ENCODE results near the gene PPARG. TPM values are rescaled to one million over a fixed set of nuclear protein-coding genes. Genes with fewer than 3 reads are reported as not detected.
"Not testable (repeated sequence)": the region's sequence is repeated elsewhere in the genome, so short reads cannot be mapped to it uniquely, and the experiment has no call there.

The PPARG gene
- total RNA-seq, 1 donor from 2014 or later: 349 TPM

GRCh38 chr3:12278566-12278965 lies 10.3 kb upstream of the PPARG start:
- DNase-seq (ENCODE audit: low spot score): no peak

GRCh38 chr3:12279591-12280326 lies 9.1 kb upstream of the PPARG start:
- no peak for DNase-seq (ENCODE audit: low spot score)

DNA sequence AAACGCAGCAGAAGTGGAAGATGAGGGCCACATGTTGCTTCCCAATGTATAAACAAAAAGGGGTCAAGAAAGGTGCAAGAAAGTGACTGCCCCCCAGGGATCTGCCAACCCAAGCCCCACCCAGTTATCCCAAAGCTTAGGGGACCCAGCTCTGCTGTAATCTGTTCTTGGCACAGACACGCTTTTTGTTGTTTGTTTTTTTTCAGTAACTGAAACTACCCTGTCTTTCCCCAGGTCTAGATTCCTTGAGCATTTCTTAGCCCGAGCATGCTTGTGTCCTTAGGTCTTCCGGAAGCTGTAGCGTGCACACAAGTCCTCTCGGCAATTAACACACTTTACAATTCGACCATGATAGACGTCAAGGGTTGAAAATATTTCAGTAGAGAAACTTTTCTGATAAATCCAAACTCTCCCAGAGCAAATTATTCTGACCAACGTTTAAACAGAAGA lies 8.5 kb upstream of the PPARG start:
- no peak for DNase-seq (ENCODE audit: low spot score)

DNA sequence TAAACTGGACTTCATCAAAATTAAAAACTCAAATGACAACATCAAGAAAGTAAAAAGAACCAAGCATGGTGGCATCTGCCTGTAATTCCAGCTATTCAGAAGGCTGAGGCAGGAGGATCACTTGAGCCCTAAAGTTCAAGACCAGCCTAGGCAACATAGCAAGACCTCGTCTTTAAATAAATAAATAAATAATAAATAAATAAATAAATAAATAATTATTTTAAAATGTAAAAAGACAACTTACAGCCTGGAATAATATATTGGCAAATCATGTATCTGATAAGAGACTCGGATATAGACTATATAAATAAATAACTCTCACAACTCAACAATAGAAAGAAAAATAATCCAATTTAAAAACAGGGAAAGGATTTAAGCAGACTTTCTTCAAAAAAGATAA lies 4.3 kb upstream of the PPARG start:
- no peak for DNase-seq (ENCODE audit: low spot score)

DNA sequence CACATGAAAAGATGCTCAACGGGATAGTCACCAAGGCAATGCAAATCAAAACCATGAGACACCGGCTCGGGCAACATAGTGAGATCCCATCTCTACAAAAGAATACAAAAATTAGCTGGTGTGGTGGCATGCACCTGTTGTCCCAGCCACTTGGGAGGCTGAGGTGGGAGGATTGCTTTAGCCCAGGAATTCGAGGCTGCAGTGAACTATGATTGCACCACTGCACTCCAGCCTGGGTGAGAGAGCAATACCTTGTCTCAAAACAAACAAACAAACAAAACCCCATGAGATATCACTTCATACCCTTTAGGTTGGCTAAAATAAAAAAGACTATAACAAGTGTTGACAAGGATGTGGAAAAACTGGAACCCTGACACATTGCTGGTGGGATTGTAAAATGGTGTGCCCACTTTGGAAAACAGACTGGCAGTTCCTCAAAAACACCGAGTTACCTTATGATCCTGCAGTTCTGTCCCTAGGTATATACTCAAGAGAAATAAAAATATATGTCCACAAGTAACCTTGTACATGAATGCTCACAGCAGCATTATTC lies 3.8 kb upstream of the PPARG start:
- no peak for DNase-seq (ENCODE audit: low spot score)

DNA sequence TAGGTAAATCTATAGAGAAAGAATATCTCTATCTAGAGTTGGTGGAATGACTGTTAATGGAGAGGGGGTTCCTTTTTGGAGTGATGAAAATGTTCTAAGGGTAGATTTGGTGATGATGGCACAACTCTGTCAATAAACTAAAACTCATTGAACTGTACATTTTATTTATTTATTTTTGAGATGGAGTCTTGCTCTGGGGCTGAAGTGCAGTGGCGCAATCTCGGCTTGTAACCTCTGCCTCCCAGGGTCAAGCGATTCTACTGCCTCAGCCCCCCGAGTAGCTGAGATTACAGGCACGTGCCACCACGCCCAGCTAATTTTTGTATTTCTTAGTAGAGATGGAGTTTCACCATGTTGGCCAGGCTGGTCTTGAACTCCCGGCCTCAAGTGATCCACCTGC lies 3.1 kb upstream of the PPARG start:
- not testable (repeated sequence) for DNase-seq (ENCODE audit: low spot score)

DNA sequence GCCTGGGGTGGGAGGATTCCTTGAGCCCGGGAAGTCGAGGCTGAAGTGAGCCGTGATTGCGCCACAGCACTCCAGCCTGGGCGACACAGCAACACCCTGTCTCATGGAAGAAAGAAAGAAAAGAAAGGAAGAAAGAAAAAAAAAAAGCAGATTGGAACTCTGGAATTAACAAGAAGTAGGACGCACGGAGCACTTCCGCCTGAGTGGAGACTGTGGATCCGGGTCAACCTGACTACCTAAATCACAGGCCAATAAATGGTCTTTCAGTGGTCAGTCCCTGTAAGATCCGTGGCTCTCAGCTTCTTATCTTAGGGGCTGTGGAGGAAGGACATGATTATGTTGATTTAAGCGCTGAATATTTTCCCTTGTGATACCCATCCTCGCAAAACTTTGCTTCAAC lies 2.4 kb upstream of the PPARG start:
- no peak for DNase-seq (ENCODE audit: low spot score)

GRCh38 chr3:12286927-12287726 lies 1.7 kb upstream of the PPARG start:
- DNase-seq (ENCODE audit: low spot score): no peak

GRCh38 chr3:12287727-12288181 lies 1.1 kb upstream of the PPARG start:
- no peak for DNase-seq (ENCODE audit: low spot score)

- no peak for DNase-seq (ENCODE audit: low spot score)
These were observed 654 bp downstream of the PPARG start for GRCh38 chr3:12289524-12289923.

DNA sequence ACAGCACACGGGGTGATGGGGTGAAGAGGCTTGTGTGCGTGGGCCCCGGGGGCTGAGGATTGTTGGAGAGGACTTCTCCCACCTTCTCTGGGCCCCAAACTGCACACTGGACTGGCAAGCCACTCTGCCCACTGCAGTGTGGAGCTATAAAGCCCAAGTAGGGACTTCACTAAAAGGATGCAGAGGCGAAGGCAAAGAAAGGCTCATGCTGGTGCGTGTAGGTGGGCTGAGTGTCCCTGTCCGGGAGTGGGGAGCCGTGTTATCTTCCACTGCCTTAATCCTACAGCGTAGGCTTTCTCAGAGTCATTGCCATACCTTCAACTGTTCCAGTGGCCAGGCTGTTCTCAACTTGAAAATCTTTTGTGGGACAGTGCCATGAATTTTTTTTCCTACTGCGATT lies 3.9 kb downstream of the PPARG start:
- DNase-seq (ENCODE audit: low spot score): no peak

DNA sequence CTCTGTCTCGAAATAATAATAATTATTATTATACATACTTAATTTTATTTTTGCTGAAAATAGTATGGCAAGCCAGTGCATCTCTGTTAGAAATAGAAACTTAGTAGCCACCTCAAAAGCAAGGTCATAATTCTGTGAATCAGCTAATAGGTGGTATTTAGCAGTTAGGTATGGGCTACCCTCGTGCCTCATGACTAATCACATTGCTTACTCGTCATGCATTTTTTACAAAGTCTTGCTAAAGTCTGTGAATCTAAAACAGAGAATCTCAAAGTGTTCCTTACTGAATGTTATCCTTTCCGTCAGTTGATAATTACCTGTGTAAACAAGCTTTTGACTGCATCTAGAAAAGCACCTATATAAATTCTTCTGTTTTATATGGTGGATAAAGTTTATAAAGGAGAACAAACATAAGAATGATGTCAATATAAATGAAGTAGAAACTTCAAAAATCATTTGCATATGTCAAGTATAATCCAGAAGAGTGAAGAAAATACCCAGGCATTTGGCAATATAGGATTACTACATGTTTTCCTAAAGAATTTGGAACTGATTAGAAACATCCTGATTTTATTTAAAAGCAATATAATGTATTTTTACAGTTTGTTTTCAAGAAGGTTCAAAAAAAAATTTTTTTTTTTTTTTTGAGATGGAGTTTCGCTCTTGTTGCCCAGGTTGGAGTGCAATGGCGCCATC lies 6.2 kb downstream of the PPARG start:
- no peak for DNase-seq (ENCODE audit: low spot score)

- DNase-seq (ENCODE audit: low spot score): no peak
These were observed 7.6 kb downstream of the PPARG start for GRCh38 chr3:12296511-12296910.

DNA sequence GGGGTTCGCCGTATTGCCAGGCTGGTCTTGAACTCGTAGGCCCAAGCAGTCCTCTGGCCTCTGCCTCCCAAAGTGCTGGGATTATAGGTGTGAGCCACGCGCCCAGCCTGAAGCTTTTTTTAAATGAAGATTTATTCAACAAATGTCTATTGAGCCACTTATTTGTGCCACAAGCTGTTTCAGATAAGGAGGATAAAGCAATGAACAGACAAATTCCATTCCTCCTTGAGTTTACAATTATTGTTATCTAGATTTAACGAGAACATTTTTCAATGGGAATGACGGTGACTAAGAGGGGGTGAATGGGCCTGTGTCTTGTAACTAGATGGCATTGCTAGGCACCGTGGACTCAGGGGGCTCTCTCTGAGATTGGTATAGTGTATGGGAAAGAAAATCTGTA lies 10.2 kb downstream of the PPARG start:
- DNase-seq (ENCODE audit: low spot score): no peak

- no peak for DNase-seq (ENCODE audit: low spot score)
These were observed 11.3 kb downstream of the PPARG start for GRCh38 chr3:12300137-12300536.

DNA sequence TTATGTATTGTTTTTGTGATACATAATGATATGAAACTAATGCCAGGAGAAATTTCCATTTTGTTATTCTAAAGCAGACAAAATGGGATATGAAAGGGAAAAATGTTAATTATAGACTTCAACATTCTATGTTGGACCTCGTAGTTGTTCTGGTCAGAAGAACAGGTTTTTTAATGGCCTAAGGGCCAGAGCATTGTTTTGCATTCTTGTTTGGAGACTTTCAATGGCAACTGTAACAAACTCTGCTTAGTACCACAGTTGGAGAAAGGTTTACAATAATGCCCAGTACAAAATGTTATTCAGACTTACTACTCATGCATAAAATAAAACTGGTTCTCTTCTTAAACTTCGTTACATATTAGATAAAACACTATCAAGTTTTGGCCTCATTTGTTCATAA lies 12.2 kb downstream of the PPARG start:
- no peak for DNase-seq (ENCODE audit: low spot score)

DNA sequence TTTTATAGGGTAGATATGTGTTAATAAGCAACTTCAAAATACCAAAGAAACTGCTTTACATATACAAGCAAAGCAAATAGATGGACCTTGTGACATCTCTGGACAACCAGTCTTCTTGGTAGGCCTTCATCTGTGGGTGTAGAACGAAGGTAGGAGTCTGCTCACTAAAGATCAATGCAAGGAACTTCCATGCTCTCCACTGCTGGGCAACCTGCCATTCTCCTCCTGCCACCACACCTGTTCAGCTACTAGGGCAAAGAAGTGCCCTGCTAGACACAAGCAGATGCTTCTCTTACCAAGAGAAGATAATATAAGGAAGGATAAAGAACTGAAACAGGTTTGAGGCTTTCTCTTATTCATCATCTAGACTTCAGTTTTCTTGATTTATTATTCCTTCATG lies 12.6 kb downstream of the PPARG start:
- DNase-seq (ENCODE audit: low spot score): no peak

- DNase-seq (ENCODE audit: low spot score): no peak
These were observed 13.7 kb downstream of the PPARG start for GRCh38 chr3:12302564-12302963.

GRCh38 chr3:12303534-12303933 lies 14.7 kb downstream of the PPARG start:
- DNase-seq (ENCODE audit: low spot score): no peak

DNA sequence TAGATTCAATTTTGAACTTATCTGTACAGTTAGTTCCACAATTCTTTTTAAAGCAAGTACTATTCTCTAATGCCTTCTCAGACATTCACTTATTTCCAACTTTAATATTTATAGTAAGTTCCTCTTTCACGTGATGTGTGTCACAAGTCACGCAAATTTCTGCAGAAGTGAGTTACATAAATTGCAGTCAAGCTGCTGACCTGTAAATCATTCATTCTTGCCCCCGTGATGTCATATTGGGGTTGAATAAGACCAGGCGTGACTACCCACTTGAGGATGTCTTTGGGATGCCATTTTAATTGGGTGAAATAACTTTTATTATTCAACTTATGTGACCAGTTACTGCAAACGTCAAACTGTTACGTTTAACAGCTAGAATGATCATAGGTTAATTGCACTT lies 15.1 kb downstream of the PPARG start:
- no peak for DNase-seq (ENCODE audit: low spot score)

- no peak for DNase-seq (ENCODE audit: low spot score)
These were observed 18.3 kb downstream of the PPARG start for GRCh38 chr3:12307136-12307535.

- no peak for DNase-seq (ENCODE audit: low spot score)
These were observed 19.6 kb downstream of the PPARG start for GRCh38 chr3:12308517-12308916.

Data from mesenteric fat pad (tissue), 1 donor.